ENCODE results near the gene CDK13. TPM values are rescaled to one million over a fixed set of nuclear protein-coding genes. Genes with fewer than 3 reads are reported as not detected.

Gene CDK13
- total RNA-seq, 4 donors from 2014 or later = 48.5 to 144 (median 94.3) TPM

GRCh38 chr7:39969431-39969830 is 19.4 kb downstream of the CDK13 start:
- Histone ChIP-seq H3K4me1 (no peaks in the 10 kb centered on the region), H3K27me3 (no peaks in the 10 kb centered on the region), H3K4me3 (no peak overlapping the region), H3K36me3 (no peaks in the 10 kb centered on the region), H3K9me3 (no peaks in the 10 kb centered on the region), H3K27ac (no peak overlapping the region)
- no peak for DNase-seq
- TF ChIP-seq CTCF (IDR thresholded peaks at IDR 0.05) (no peak), POLR2A (IDR thresholded peaks at IDR 0.05) (no peak)
- intact Hi-C loops (cut with DNase I; ENCODE audit: low total_unique reads) = no loop called here

GRCh38 chr7:39971924-39972323 is 21.9 kb downstream of the CDK13 start:
- H3K27ac ChIP-seq = no peak overlapping the region
- no peaks in the 10 kb centered on the region for H3K36me3 ChIP-seq
- no peaks in the 10 kb centered on the region for H3K4me1 ChIP-seq
- intact Hi-C loops (cut with DNase I; ENCODE audit: low total_unique reads) = no loop called here
- H3K4me3 ChIP-seq = no peak overlapping the region
- DNase-seq = no peak
- no peaks in the 10 kb centered on the region for H3K9me3 ChIP-seq
- no peak for TF ChIP-seq POLR2A (IDR thresholded peaks at IDR 0.05)
- TF ChIP-seq CTCF (IDR thresholded peaks at IDR 0.05) = no peak
- no peaks in the 10 kb centered on the region for H3K27me3 ChIP-seq

GRCh38 chr7:39973801-39974200 is 23.7 kb downstream of the CDK13 start:
- intact Hi-C loops (cut with DNase I; ENCODE audit: low total_unique reads) = no loop called here
- Histone ChIP-seq H3K4me1 (no peaks in the 10 kb centered on the region), H3K27me3 (no peaks in the 10 kb centered on the region), H3K4me3 (no peak overlapping the region), H3K27ac (no peak overlapping the region), H3K36me3 (no peaks in the 10 kb centered on the region), H3K9me3 (no peaks in the 10 kb centered on the region)
- DNase-seq = no peak
- TF ChIP-seq POLR2A (IDR thresholded peaks at IDR 0.05) = no peak
- no peak for TF ChIP-seq CTCF (IDR thresholded peaks at IDR 0.05)

GRCh38 chr7:39978230-39978934 is 28.3 kb downstream of the CDK13 start:
- Histone ChIP-seq H3K27ac (no peak overlapping the region), H3K27me3 (no peaks in the 10 kb centered on the region), H3K9me3 (no peaks in the 10 kb centered on the region), H3K36me3 (no peaks in the 10 kb centered on the region), H3K4me1 (no peaks in the 10 kb centered on the region), H3K4me3 (no peak overlapping the region)
- intact Hi-C loops (cut with DNase I; ENCODE audit: low total_unique reads) = no loop called here
- TF ChIP-seq POLR2A (IDR thresholded peaks at IDR 0.05) (no peak), CTCF (IDR thresholded peaks at IDR 0.05) (no peak)
- DNase-seq = no peak

GRCh38 chr7:39979406-39980073 is 29.5 kb downstream of the CDK13 start:
- no peaks in the 10 kb centered on the region for H3K4me1 ChIP-seq
- no peak overlapping the region for H3K4me3 ChIP-seq
- TF ChIP-seq CTCF (IDR thresholded peaks at IDR 0.05) (no peak), POLR2A (IDR thresholded peaks at IDR 0.05) (no peak)
- no peaks in the 10 kb centered on the region for H3K27me3 ChIP-seq
- no peak for DNase-seq
- H3K27ac ChIP-seq = no peak overlapping the region
- intact Hi-C loops (cut with DNase I; ENCODE audit: low total_unique reads) = no loop called here
- H3K9me3 ChIP-seq = no peaks in the 10 kb centered on the region
- H3K36me3 ChIP-seq = no peaks in the 10 kb centered on the region

Measured in uterus (tissue), 4 donors.